Keratinocyte (primary cell): Measurements from ENCODE around the gene DSCAM.

ENCODE experiments used
- EZH2 ChIP-seq: IDR thresholded peaks from one replicate; pipeline ENCODE4 v1.6.1; 2012; ENCODE audit warnings: inconsistent platforms, mild to moderate bottlenecking, low read length, moderate library complexity
- TF ChIP-seq, protein P1 (sequence below), 3 experiments: IDR thresholded peaks in 1 of 3; conservative IDR thresholded peaks in 1 of 3; optimal IDR thresholded peaks in 1 of 3; 2 replicates in 2 of 3; 3 replicates in 1 of 3; pipeline versions ENCODE3 to v1.5.1; 2011; ENCODE audit warnings: low read length in 3 of 3, mild to moderate bottlenecking in 3 of 3, moderate library complexity in 2 of 3, control low read depth in 1 of 3, inconsistent platforms in 1 of 3; ENCODE audit not compliant: insufficient read depth in 2 of 3; ENCODE audit errors: extremely low read depth in 1 of 3

DNA sequence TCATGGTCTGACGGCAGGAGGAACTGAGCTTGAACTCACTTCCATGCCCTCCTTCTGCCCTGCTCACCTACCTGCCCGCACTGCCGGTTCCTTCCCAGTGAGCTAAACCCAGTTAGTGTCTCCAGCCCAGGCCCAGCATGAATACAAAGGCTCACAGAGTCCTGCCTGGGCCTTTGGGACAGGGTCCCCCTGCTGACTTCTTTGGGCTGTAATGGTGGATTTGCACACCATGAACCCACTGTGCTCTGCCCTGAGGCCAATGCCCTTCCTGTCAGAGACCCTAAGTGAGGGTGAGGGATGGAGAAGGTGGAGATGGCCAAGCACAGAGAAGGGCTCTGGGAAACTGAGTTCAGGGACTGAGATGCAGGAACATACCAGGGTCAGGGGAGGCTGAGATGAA, 826.3 kb downstream of the DSCAM start:
- TF ChIP-seq, protein P1, sequence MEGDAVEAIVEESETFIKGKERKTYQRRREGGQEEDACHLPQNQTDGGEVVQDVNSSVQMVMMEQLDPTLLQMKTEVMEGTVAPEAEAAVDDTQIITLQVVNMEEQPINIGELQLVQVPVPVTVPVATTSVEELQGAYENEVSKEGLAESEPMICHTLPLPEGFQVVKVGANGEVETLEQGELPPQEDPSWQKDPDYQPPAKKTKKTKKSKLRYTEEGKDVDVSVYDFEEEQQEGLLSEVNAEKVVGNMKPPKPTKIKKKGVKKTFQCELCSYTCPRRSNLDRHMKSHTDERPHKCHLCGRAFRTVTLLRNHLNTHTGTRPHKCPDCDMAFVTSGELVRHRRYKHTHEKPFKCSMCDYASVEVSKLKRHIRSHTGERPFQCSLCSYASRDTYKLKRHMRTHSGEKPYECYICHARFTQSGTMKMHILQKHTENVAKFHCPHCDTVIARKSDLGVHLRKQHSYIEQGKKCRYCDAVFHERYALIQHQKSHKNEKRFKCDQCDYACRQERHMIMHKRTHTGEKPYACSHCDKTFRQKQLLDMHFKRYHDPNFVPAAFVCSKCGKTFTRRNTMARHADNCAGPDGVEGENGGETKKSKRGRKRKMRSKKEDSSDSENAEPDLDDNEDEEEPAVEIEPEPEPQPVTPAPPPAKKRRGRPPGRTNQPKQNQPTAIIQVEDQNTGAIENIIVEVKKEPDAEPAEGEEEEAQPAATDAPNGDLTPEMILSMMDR (optimal IDR thresholded peaks at IDR 0.05 in 1 of 3, IDR thresholded peaks at IDR 0.05 in 1 of 3, conservative IDR thresholded peaks at IDR 0.05 in 1 of 3; ENCODE audit: extremely low read depth in 1 of 3, insufficient read depth in 2 of 3, low read length in 3 of 3) = no peak
- TF ChIP-seq EZH2 = no peak
